ENCODE measurements around the gene L3MBTL4.

L3MBTL4 gene

GRCh38 chr18:6018671-6019070 is 396.0 kb downstream of the L3MBTL4 start:
- no peak for DNase-seq

- no peak for DNase-seq
Observed at GRCh38 chr18:6017171-6017570, 397.5 kb downstream of the L3MBTL4 start.

- DNase-seq = no peak
Observed at GRCh38 chr18:6015364-6015763, 399.3 kb downstream of the L3MBTL4 start.

GRCh38 chr18:6013171-6013810 is 401.4 kb downstream of the L3MBTL4 start:
- no peak for DNase-seq

GRCh38 chr18:6010921-6011320 is 403.8 kb downstream of the L3MBTL4 start:
- DNase-seq = no peak

GRCh38 chr18:6010284-6010683 is 404.4 kb downstream of the L3MBTL4 start:
- no peak for DNase-seq

- DNase-seq = no peak
Observed at GRCh38 chr18:6009756-6010155, 405.0 kb downstream of the L3MBTL4 start.

GRCh38 chr18:6004683-6005082 is 410.0 kb downstream of the L3MBTL4 start:
- DNase-seq = no peak

GRCh38 chr18:6004119-6004518 is 410.6 kb downstream of the L3MBTL4 start:
- DNase-seq = no peak

- DNase-seq = no peak
Observed at GRCh38 chr18:6001867-6002266, 412.8 kb downstream of the L3MBTL4 start.

- DNase-seq = no peak
Observed at GRCh38 chr18:5998907-5999306, 415.8 kb downstream of the L3MBTL4 start.

- no peak for DNase-seq
Observed at GRCh38 chr18:5998166-5998881, 416.4 kb downstream of the L3MBTL4 start.

GRCh38 chr18:5997361-5997760 is 417.4 kb downstream of the L3MBTL4 start:
- DNase-seq = no peak

- no peak for DNase-seq
Observed at GRCh38 chr18:5995626-5996025, 419.1 kb downstream of the L3MBTL4 start.

GRCh38 chr18:5993938-5994337 is 420.8 kb downstream of the L3MBTL4 start:
- DNase-seq = no peak

GRCh38 chr18:5992381-5992780 is 422.3 kb downstream of the L3MBTL4 start:
- DNase-seq = no peak

- DNase-seq = no peak
Observed at GRCh38 chr18:5987249-5987648, 427.5 kb downstream of the L3MBTL4 start.

- DNase-seq = no peak
Observed at GRCh38 chr18:5986257-5986931, 428.3 kb downstream of the L3MBTL4 start.

GRCh38 chr18:5984245-5984644 is 430.5 kb downstream of the L3MBTL4 start:
- DNase-seq = no peak

GRCh38 chr18:5983488-5983887 is 431.2 kb downstream of the L3MBTL4 start:
- DNase-seq = no peak

GRCh38 chr18:5982332-5982731 is 432.4 kb downstream of the L3MBTL4 start:
- DNase-seq = no peak

GRCh38 chr18:5980721-5981120 is 434.0 kb downstream of the L3MBTL4 start:
- no peak for DNase-seq

- DNase-seq = no peak
Observed at GRCh38 chr18:5979971-5980457, 434.7 kb downstream of the L3MBTL4 start.
